ENCODE results near the gene SLC1A2. TPM values are rescaled to one million over a fixed set of nuclear protein-coding genes. Genes with fewer than 3 reads are reported as not detected.

The SLC1A2 gene
- total RNA-seq, 4 donors from 2014 or later: 0.27 to 0.80 (median 0.79) TPM; not detected in 1

GRCh38 chr11:35344681-35345574, 74.4 kb downstream of the SLC1A2 start:
- Histone ChIP-seq H3K36me3 (no peaks in the 10 kb centered on the region), H3K4me1 (no peaks in the 10 kb centered on the region), H3K9me3 (no peaks in the 10 kb centered on the region), H3K27me3 (no peaks in the 10 kb centered on the region), H3K4me3 (no peak overlapping the region), H3K27ac (no peak overlapping the region)
- intact Hi-C loops (cut with DNase I; ENCODE audit: low total_unique reads) (no loop called here), in situ Hi-C loops (cut with MboI; ENCODE audit: low pct_ligation_motif_present in 1 of 4, low pct_unique_long_range_greater_than_20kb in 1 of 4, low sequenced_read_pairs in 3 of 4) (no loop called here)
- DNase-seq: peak; percentile 10
- TF ChIP-seq POLR2A (IDR thresholded peaks at IDR 0.05) (no peak), CTCF (IDR thresholded peaks at IDR 0.05) (no peak), POLR2AphosphoS5 (IDR thresholded peaks at IDR 0.05) (no peak), EP300 (IDR thresholded peaks at IDR 0.05; ENCODE audit: low read depth) (no peak)
- 73 to 80% methylated on average over 8 to 9 of the region's 9 CpGs for WGBS, 2 donors (ENCODE audit: low coverage in 1 of 2)

GRCh38 chr11:35343033-35343598, 76.2 kb downstream of the SLC1A2 start:
- H3K4me3 ChIP-seq: no peak overlapping the region
- no peak for DNase-seq
- TF ChIP-seq EP300 (IDR thresholded peaks at IDR 0.05; ENCODE audit: low read depth) (no peak), POLR2AphosphoS5 (IDR thresholded peaks at IDR 0.05) (no peak), CTCF (IDR thresholded peaks at IDR 0.05) (no peak), POLR2A (IDR thresholded peaks at IDR 0.05) (no peak)
- no peaks in the 10 kb centered on the region for H3K9me3 ChIP-seq
- in situ Hi-C loops (cut with MboI; ENCODE audit: low pct_ligation_motif_present in 1 of 4, low pct_unique_long_range_greater_than_20kb in 1 of 4, low sequenced_read_pairs in 3 of 4) (no loop called here), intact Hi-C loops (cut with DNase I; ENCODE audit: low total_unique reads) (no loop called here)
- no peaks in the 10 kb centered on the region for H3K36me3 ChIP-seq
- H3K4me1 ChIP-seq: no peaks in the 10 kb centered on the region
- WGBS, 2 donors (ENCODE audit: low coverage in 1 of 2): 64 to 71% methylated on average over 5 of the region's 5 CpGs
- H3K27me3 ChIP-seq: no peaks in the 10 kb centered on the region
- H3K27ac ChIP-seq: no peak overlapping the region

GRCh38 chr11:35340715-35341114, 78.6 kb downstream of the SLC1A2 start:
- no peak for DNase-seq
- no peaks in the 10 kb centered on the region for H3K4me1 ChIP-seq
- H3K27ac ChIP-seq: no peak overlapping the region
- no peaks in the 10 kb centered on the region for H3K9me3 ChIP-seq
- H3K27me3 ChIP-seq: no peaks in the 10 kb centered on the region
- no peak for TF ChIP-seq POLR2AphosphoS5 (IDR thresholded peaks at IDR 0.05)
- no peak for TF ChIP-seq POLR2A (IDR thresholded peaks at IDR 0.05)
- TF ChIP-seq CTCF (IDR thresholded peaks at IDR 0.05): no peak
- no peak for TF ChIP-seq EP300 (IDR thresholded peaks at IDR 0.05; ENCODE audit: low read depth)
- no peak overlapping the region for H3K4me3 ChIP-seq
- WGBS, 2 donors (ENCODE audit: low coverage in 1 of 2): 92 to 100% methylated on average over 1 to 2 of the region's 2 CpGs
- H3K36me3 ChIP-seq: no peaks in the 10 kb centered on the region
- intact Hi-C loops (cut with DNase I; ENCODE audit: low total_unique reads) (no loop called here), in situ Hi-C loops (cut with MboI; ENCODE audit: low pct_ligation_motif_present in 1 of 4, low pct_unique_long_range_greater_than_20kb in 1 of 4, low sequenced_read_pairs in 3 of 4) (no loop called here)

- H3K36me3 ChIP-seq: no peaks in the 10 kb centered on the region
- no peaks in the 10 kb centered on the region for H3K27me3 ChIP-seq
- WGBS, 2 donors (ENCODE audit: low coverage in 1 of 2): 81 to 89% methylated on average over 3 of the region's 3 CpGs
- TF ChIP-seq POLR2AphosphoS5 (IDR thresholded peaks at IDR 0.05) (no peak), POLR2A (IDR thresholded peaks at IDR 0.05) (no peak), EP300 (IDR thresholded peaks at IDR 0.05; ENCODE audit: low read depth) (no peak), CTCF (IDR thresholded peaks at IDR 0.05) (no peak)
- no peaks in the 10 kb centered on the region for H3K4me1 ChIP-seq
- H3K4me3 ChIP-seq: no peak overlapping the region
- H3K27ac ChIP-seq: no peak overlapping the region
- intact Hi-C loops (cut with DNase I; ENCODE audit: low total_unique reads) (no loop called here), in situ Hi-C loops (cut with MboI; ENCODE audit: low pct_ligation_motif_present in 1 of 4, low pct_unique_long_range_greater_than_20kb in 1 of 4, low sequenced_read_pairs in 3 of 4) (no loop called here)
- no peak for DNase-seq
- no peaks in the 10 kb centered on the region for H3K9me3 ChIP-seq
Observed at GRCh38 chr11:35340071-35340470, 79.3 kb downstream of the SLC1A2 start.
